Breast epithelium (tissue), 4 donors: Measurements from ENCODE around the gene SARS1. TPM values are rescaled to one million over a fixed set of nuclear protein-coding genes. Genes with fewer than 3 reads are reported as not detected.

Experiments used
- DNase-seq, 2 donors: peaks; one replicate each; pipeline ENCODE4 v3.0.0-alpha.2; 2019; ENCODE audit warnings: low spot score in 2 of 2
- H3K27ac ChIP-seq, 2 donors: fragments of 200-600 bp; sonication (generic) in 1 of 2; one replicate each; pipeline ENCODE4 v1.5.1; 2016 to 2019; ENCODE audit warnings: mild to moderate bottlenecking in 1 of 2
- H3K27me3 ChIP-seq, 2 donors: fragments of 200-600 bp; sonication (generic) in 1 of 2; one replicate each; pipeline versions ENCODE4 v1.5.1 to v1.6.0; 2017 to 2019; ENCODE audit warnings: control low read depth in 1 of 2, mild to moderate bottlenecking in 1 of 2
- H3K36me3 ChIP-seq: fragments of 200-600 bp; one replicate; pipeline ENCODE4 v1.5.1; 2019
- H3K4me1 ChIP-seq, 2 donors: fragments of 200-600 bp; sonication (generic); one replicate each; pipeline ENCODE4 v1.5.1; 2016 to 2019; ENCODE audit warnings: control low read depth in 1 of 2
- H3K4me3 ChIP-seq, 3 donors: fragments of 200-600 bp; sonication (generic); 1 replicate in 2 of 3; 2 replicates in 1 of 3; pipeline ENCODE4 v1.5.1; 2016 to 2019; ENCODE audit warnings: mild to moderate bottlenecking in 3 of 3, moderate library complexity in 2 of 3
- H3K9me3 ChIP-seq, 2 donors: fragments of 200-600 bp; sonication (generic) in 1 of 2; one replicate each; pipeline ENCODE4 v1.5.1; 2016 to 2019; ENCODE audit warnings: control low read depth in 1 of 2
- CTCF ChIP-seq, 3 donors: fragments of 450-650 bp; IDR thresholded peaks; one replicate each; pipeline ENCODE4 v1.5.1; 2016 to 2017; ENCODE audit warnings: antibody characterized with exemption in 3 of 3, mild to moderate bottlenecking in 3 of 3, moderate library complexity in 3 of 3
- POLR2A ChIP-seq: fragments of 450-650 bp; IDR thresholded peaks from one replicate; pipeline ENCODE4 v1.6.1; 2016; ENCODE audit warnings: antibody characterized with exemption, mild to moderate bottlenecking, moderate library complexity
- POLR2AphosphoS5 ChIP-seq, 3 donors: sonication (generic); formaldehyde crosslinking; IDR thresholded peaks; one replicate each; pipeline ENCODE4 v1.6.1; 2017; ENCODE audit warnings: antibody characterized with exemption in 3 of 3
- intact Hi-C: fragments of 100-400 bp; cut with DNase I; formaldehyde crosslinking; loops from one replicate; pipeline ENCODE4 v1.15.1; 2023; ENCODE audit warnings: low total_unique reads
- total RNA-seq, 3 donors: library from RNA; depleted of rRNA; stranded (reverse); fragments of >200 nt; gene quantifications; one replicate each; pipeline ENCODE4 v1.1.0, GENCODE V29; 2016

The SARS1 gene
- total RNA-seq, 3 donors from 2014 or later, result 146 to 172 (median 161) TPM

- Histone ChIP-seq H3K36me3 (no peaks in the 10 kb centered on the region), H3K9me3 (no peaks in the 10 kb centered on the region), H3K4me1 (peaks cover 0 to 10% of the 10 kb centered on the region in 2 donors), H3K27me3 (no peaks in the 10 kb centered on the region), H3K4me3 (no peak overlapping the region), H3K27ac (no peak overlapping the region)
- TF ChIP-seq CTCF (IDR thresholded peaks at IDR 0.05), result no peak
- no peak for TF ChIP-seq POLR2AphosphoS5 (IDR thresholded peaks at IDR 0.05)
- TF ChIP-seq POLR2A, result no peak
- no peak for DNase-seq
- intact Hi-C loops, result loop anchor here (10.0 kb wide), 1 partner anchor 136 kb away; no protein-coding TSS in a partner anchor
Observed at GRCh38 chr1:109268431-109269211, 54.9 kb downstream of the SARS1 start.

- Histone ChIP-seq H3K27me3 (no peaks in the 10 kb centered on the region), H3K4me3 (no peak overlapping the region), H3K36me3 (no peaks in the 10 kb centered on the region), H3K9me3 (no peaks in the 10 kb centered on the region), H3K4me1 (peaks cover 0 to 11% of the 10 kb centered on the region in 2 donors), H3K27ac (no peak overlapping the region)
- TF ChIP-seq CTCF (IDR thresholded peaks at IDR 0.05) (no peak), POLR2A (no peak), POLR2AphosphoS5 (IDR thresholded peaks at IDR 0.05) (no peak)
- DNase-seq, result no peak
- intact Hi-C loops, result loop anchor here (10.0 kb wide), 1 partner anchor 135 kb away; no protein-coding TSS in a partner anchor
Observed at GRCh38 chr1:109269212-109269980, 55.7 kb downstream of the SARS1 start.

DNA sequence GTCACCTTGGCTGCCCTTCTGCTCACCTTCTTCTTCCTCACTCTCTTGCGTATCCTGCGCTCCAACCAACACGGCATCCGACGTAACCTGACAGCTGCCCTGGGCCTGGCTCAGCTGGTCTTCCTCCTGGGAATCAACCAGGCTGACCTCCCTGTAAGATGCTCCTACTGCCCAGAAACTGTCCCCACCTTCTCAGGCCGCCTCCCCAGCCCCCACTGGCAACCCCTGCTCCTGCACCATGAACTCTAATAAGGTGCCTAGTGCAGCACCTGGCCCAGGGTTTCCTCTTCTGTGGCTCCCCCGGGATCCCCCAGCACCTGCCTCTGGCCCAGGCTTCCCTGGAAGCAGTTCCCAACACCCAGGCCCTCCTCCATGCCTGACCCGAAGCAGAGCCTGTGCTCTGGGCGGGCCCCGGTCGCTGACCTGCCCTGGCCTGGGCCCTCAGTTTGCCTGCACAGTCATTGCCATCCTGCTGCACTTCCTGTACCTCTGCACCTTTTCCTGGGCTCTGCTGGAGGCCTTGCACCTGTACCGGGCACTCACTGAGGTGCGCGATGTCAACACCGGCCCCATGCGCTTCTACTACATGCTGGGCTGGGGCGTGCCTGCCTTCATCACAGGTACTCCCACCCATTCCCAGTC lies 56.4 kb downstream of the SARS1 start:
- Histone ChIP-seq H3K36me3 (no peaks in the 10 kb centered on the region), H3K27ac (no peak overlapping the region), H3K4me3 (no peak overlapping the region), H3K9me3 (no peaks in the 10 kb centered on the region), H3K4me1 (peaks cover 0 to 15% of the 10 kb centered on the region in 2 donors), H3K27me3 (no peaks in the 10 kb centered on the region)
- intact Hi-C loops, result loop anchor here (10.0 kb wide), 1 partner anchor 135 kb away; no protein-coding TSS in a partner anchor
- TF ChIP-seq CTCF (IDR thresholded peaks at IDR 0.05), result no peak
- TF ChIP-seq POLR2A, result no peak
- no peak for TF ChIP-seq POLR2AphosphoS5 (IDR thresholded peaks at IDR 0.05)
- no peak for DNase-seq

GRCh38 chr1:109270623-109271317 lies 57.1 kb downstream of the SARS1 start:
- DNase-seq, result no peak
- no peak for TF ChIP-seq POLR2A
- TF ChIP-seq POLR2AphosphoS5 (IDR thresholded peaks at IDR 0.05), result no peak
- TF ChIP-seq CTCF (IDR thresholded peaks at IDR 0.05), result no peak
- H3K9me3 ChIP-seq, result no peaks in the 10 kb centered on the region
- intact Hi-C loops, result no loop called here
- H3K27ac ChIP-seq, result no peak overlapping the region
- H3K27me3 ChIP-seq, result no peaks in the 10 kb centered on the region
- H3K36me3 ChIP-seq, result no peaks in the 10 kb centered on the region
- no peak overlapping the region for H3K4me3 ChIP-seq
- H3K4me1 ChIP-seq, result peaks cover 0 to 18% of the 10 kb centered on the region in 2 donors
